BLaER1 (cell line): ENCODE data around the gene FOXN3.
A peak's percentile ranks its signal among the peaks of the same experiment; 100 is the strongest.

Experiments used
- H3K27ac ChIP-seq: shearing (Covaris generic); formaldehyde crosslinking; 2 replicates; pipeline ENCODE4 v1.8.1; 2022
- H3K27me3 ChIP-seq: shearing (Covaris generic); formaldehyde crosslinking; 2 replicates; pipeline ENCODE4 v1.8.1; 2022
- H3K36me3 ChIP-seq: shearing (Covaris generic); formaldehyde crosslinking; 2 replicates; pipeline ENCODE4 v1.8.1; 2022
- H3K4me1 ChIP-seq: shearing (Covaris generic); formaldehyde crosslinking; 2 replicates; pipeline ENCODE4 v1.8.1; 2022
- H3K4me2 ChIP-seq: shearing (Covaris generic); formaldehyde crosslinking; 2 replicates; pipeline ENCODE4 v1.8.1; 2022
- H3K4me3 ChIP-seq: shearing (Covaris generic); formaldehyde crosslinking; 2 replicates; pipeline ENCODE4 v1.8.1; 2022
- H3K9ac ChIP-seq: shearing (Covaris generic); formaldehyde crosslinking; 2 replicates; pipeline ENCODE4 v1.8.1; 2022
- H3K9me3 ChIP-seq: shearing (Covaris generic); formaldehyde crosslinking; 2 replicates; pipeline ENCODE4 v1.8.1; 2022
- H4K20me1 ChIP-seq: shearing (Covaris generic); formaldehyde crosslinking; 2 replicates; pipeline ENCODE4 v1.8.1; 2022
- Cebpa-rat ChIP-seq: shearing (Covaris generic); IDR thresholded peaks from 2 replicates; pipeline ENCODE4 v1.8.1; 2022

The FOXN3 gene

DNA sequence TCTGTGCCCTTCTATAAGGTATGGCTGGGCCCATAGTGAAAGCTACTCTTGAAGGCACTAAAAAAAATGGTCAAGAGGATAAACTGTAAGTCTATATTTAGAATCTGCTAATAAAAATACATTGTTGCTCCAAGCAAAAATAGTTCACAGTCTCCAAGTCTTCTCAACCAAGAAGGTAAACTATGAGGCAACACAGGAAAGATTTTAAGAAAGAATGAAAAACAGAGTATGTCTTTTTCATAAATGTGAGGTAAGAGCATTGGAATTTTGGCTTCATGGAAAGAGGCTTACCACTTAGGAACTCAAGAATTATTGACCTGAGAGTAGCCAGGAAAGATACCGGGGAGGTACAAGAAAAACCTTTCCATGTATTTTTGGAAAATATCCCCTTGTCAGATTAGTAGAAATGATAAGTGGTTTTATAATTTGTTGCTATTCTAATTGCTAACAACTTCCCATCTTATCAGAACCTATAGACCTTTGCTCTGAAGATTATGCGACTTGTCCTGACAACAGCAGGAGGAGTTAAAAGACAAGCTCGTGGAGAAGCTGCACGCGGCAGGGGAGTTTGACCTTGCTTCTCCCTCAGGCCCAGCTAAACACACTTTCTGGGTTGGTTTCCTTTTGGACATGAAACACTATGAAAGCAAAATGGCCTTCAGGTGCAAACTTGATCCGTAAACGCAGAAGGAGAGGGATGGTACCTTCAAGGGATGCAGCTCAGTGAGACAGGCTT is 238.1 kb downstream of the FOXN3 start:
- H3K4me2 ChIP-seq = peak overlapping the region; percentile 83
- H3K27ac ChIP-seq = peak overlapping the region; percentile 73; the same call in 1 of the 2 replicates
- peaks cover 57% of the 10 kb centered on the region for H3K36me3 ChIP-seq
- no peaks in the 10 kb centered on the region; the same call in 1 of the 2 replicates for H4K20me1 ChIP-seq
- peaks cover 46% of the 10 kb centered on the region for H3K4me1 ChIP-seq
- TF ChIP-seq Cebpa-rat = no peak
- H3K27me3 ChIP-seq = no peaks in the 10 kb centered on the region
- no peak overlapping the region for H3K4me3 ChIP-seq
- peaks cover 12% of the 10 kb centered on the region for H3K9me3 ChIP-seq
- no peak overlapping the region for H3K9ac ChIP-seq

DNA sequence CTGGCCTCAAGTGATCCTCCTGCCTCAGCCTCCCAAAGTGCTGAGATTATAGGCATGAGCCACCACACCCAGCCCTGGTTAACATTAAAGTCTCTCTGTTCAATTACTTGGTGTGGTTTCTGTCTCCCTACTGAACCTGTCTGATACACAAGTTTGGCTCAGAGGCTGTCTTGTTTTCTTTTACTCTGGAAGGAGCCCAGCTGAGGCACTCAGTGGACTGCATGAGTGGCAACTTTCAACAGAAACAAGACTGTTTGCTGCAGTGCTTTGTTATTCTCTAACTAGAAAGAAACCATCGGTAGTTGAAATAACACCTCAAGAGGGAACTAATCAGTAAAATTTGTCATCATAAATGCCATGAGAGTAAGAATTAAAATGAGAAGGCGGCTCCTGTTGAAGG is 238.7 kb downstream of the FOXN3 start:
- H3K27ac ChIP-seq = no peak overlapping the region
- H3K27me3 ChIP-seq = no peaks in the 10 kb centered on the region
- H3K4me3 ChIP-seq = no peak overlapping the region
- no peak overlapping the region for H3K9ac ChIP-seq
- H3K36me3 ChIP-seq = peaks cover 57% of the 10 kb centered on the region
- no peaks in the 10 kb centered on the region; the same call in 1 of the 2 replicates for H4K20me1 ChIP-seq
- peaks cover 45% of the 10 kb centered on the region for H3K4me1 ChIP-seq
- peaks cover 16% of the 10 kb centered on the region for H3K9me3 ChIP-seq
- TF ChIP-seq Cebpa-rat = no peak
- H3K4me2 ChIP-seq = peak overlapping the region; percentile 83; the same call in 1 of the 2 replicates

DNA sequence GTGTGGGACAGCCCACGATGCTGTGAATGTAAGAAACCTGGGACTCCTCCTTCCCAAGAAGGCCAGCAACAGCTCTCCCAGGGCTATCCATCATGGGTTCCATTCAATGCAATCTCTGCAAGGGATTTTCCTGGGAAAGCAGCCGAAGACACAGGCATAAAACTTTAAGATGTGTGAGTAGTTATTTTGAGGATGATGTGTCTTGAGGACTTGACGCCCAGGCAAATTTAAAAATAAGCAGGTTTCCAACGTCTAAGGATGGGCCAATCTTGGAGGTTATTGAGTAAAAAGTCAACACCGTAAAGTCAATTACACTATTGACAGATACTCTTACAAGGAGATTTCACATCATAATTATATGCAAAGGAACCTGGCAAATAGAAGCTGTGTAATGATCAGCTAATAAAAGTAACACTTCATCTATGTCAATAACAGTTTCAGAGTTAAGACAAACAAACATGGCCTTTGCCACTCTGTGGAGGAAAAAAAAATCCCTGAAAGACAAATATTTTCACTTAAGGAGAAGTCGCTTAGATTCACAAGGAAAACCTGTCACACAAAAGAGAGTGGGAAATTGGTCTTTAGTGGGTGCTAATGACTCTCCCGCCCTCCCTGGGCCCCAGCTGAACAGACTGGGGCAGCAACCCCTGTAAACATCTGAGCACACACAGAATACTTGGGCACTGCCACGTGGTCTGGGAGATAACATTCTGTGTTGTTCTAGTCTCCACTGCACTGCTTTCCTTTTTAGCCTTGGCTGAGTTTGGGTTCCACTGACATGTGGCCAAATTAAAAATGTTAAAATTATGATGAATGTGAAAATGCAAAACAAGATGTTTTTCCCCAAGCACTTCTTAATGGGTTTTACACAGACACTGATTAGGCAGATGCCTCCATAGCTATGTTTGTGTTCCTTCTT is 240.9 kb downstream of the FOXN3 start:
- H3K4me3 ChIP-seq = no peak overlapping the region
- H3K36me3 ChIP-seq = peaks cover 69% of the 10 kb centered on the region
- H3K4me1 ChIP-seq = peaks cover 37% of the 10 kb centered on the region
- H3K9ac ChIP-seq = no peak overlapping the region
- H3K4me2 ChIP-seq = no peak overlapping the region
- no peak for TF ChIP-seq Cebpa-rat
- H4K20me1 ChIP-seq = no peaks in the 10 kb centered on the region; the same call in 1 of the 2 replicates
- H3K27me3 ChIP-seq = no peaks in the 10 kb centered on the region
- H3K27ac ChIP-seq = no peak overlapping the region
- peaks cover 31% of the 10 kb centered on the region for H3K9me3 ChIP-seq

DNA sequence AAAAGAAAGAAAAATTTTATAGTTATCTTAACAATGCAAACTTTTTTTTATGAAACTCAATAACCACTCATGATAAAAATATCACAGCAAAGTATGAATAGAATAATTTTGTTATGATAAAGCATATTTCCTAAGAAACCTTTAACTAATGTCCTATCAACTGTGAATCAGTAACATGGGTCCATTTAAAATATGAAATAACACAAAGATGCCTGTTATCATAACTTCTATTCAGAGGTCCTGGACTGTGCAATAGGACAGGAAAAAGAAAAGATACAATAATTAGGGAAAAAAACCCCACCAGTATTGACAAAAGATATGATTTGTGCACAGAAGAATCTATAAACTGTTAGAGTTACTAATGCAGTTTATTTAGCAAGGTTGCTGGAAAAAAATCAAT is 245.4 kb downstream of the FOXN3 start:
- Histone ChIP-seq H4K20me1 (no peaks in the 10 kb centered on the region), H3K9me3 (peaks cover 42% of the 10 kb centered on the region), H3K4me1 (peaks cover 11% of the 10 kb centered on the region; the same call in 1 of the 2 replicates), H3K4me2 (no peak overlapping the region), H3K27me3 (no peaks in the 10 kb centered on the region), H3K4me3 (no peak overlapping the region), H3K36me3 (peaks cover 67% of the 10 kb centered on the region), H3K27ac (no peak overlapping the region), H3K9ac (no peak overlapping the region)
- no peak for TF ChIP-seq Cebpa-rat

DNA sequence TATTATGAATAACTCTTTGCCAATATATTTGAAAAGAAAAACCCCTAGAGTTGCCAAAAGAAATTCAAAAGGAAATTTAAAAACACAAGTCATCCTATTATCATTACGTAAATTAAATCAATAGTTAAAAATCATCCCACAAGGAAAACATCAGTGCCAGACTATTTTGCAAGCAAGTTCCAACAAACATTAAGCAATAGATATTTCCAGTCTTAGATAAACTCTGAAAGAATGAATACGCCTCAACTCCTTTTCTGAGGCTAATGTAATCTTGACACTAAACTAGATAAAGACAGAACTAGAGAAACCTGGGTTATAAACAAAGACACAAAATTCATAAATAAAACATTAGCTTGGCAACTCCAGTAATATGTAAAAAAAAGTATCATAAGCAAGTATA is 245.9 kb downstream of the FOXN3 start:
- Histone ChIP-seq H3K4me3 (no peak overlapping the region), H3K4me1 (peaks cover 15% of the 10 kb centered on the region), H4K20me1 (no peaks in the 10 kb centered on the region), H3K27me3 (no peaks in the 10 kb centered on the region), H3K27ac (no peak overlapping the region), H3K9ac (no peak overlapping the region), H3K4me2 (no peak overlapping the region), H3K36me3 (peaks cover 62% of the 10 kb centered on the region), H3K9me3 (peaks cover 42% of the 10 kb centered on the region)
- no peak for TF ChIP-seq Cebpa-rat

DNA sequence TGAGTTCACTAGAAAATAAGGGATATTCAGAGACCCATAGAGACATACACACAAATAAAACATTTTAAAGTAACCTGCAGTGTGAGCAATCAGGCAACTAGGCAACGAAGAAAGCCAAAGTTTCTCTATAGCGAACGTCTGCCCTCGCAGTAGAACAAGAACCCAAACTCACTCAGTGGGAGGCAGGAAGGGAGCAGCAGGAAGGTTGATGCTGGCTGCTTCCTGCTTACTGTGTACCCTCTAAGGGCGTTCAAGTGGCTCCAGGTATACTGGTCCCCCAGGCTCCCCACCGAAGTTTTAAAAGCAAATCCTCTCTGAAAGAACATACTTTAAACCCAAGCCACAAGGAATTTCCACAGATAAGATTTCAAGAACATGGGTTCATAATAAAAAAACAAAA is 249.3 kb downstream of the FOXN3 start:
- Histone ChIP-seq H3K27me3 (no peaks in the 10 kb centered on the region), H3K36me3 (peaks cover 47% of the 10 kb centered on the region), H3K9me3 (peaks cover 21% of the 10 kb centered on the region), H3K4me1 (peaks cover 37% of the 10 kb centered on the region), H3K4me2 (no peak overlapping the region), H3K27ac (no peak overlapping the region), H4K20me1 (no peaks in the 10 kb centered on the region), H3K4me3 (no peak overlapping the region), H3K9ac (no peak overlapping the region)
- no peak for TF ChIP-seq Cebpa-rat

DNA sequence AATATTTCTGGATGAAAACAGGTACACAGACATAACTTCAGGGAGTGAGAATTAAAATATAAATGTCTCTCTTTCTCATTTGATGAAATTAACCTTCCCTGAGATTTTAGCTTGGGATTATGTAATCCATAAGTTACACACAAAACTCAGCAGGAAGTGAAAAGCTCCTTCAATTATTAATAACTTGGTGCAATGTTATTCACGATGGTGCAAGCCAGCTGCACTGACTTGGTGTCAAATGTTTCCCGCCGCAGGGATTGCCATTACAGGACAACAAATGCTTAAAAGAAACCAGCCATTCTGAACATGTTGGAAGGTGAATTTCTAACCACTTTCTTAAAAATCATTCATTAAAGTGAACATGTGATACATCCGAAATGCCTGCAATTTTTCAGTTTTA is 250.4 kb downstream of the FOXN3 start:
- Histone ChIP-seq H3K4me2 (peak overlapping the region; percentile 71; the same call in 1 of the 2 replicates), H3K36me3 (peaks cover 51% of the 10 kb centered on the region), H3K27me3 (no peaks in the 10 kb centered on the region), H3K9me3 (peaks cover 11% of the 10 kb centered on the region), H3K4me1 (peaks cover 37% of the 10 kb centered on the region), H3K9ac (no peak overlapping the region), H3K4me3 (no peak overlapping the region), H4K20me1 (no peaks in the 10 kb centered on the region), H3K27ac (no peak overlapping the region)
- TF ChIP-seq Cebpa-rat = no peak

DNA sequence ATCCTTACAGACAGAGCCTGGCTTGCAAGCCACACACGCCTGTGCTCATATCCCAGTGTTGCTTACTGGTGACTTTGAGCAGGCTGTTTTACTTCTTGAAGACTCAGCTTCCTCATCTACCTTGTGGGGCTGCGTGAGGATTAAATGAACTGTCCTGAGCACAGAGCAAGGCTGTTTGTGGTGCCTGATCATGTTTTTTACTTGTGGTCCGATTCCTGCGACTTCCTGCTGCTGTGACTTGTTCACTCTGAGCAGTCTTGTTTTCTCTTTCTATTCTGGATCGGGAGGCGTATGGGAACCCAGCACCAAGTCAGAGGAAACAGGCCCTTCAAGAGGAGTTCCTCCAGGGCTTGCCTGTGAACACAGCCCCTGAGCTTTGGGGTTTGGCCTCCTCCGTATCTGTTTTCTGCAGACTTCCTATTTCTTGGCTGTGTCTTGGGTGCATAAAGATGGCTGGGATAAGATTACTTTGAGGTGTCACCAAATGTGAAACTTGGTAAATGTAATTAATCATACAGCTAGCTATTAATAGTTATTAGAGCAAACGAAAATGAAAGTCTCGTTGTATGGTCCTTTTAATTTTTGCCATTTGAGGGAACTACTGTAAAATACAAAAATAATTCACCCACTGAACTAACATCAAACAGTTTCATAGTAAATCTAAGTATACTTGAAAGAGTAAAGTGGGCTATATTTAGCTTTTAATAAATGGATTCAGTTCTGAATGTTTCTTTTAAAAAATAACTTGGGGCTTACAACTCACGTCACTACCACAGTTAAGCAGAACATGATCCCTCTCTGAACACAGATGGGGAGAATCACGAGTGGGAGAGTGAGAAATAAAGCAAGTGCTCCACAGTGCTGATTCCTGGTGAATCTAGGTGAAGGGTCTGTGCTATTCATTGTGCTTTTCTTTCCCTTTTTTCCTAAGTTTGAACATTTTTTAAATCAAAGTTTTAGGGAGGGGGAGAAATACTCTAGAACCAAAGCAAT is 251.5 kb downstream of the FOXN3 start:
- H3K4me1 ChIP-seq = peaks cover 37% of the 10 kb centered on the region
- H3K4me2 ChIP-seq = peak overlapping the region; percentile 71
- peak overlapping the region; percentile 47; the same call in 1 of the 2 replicates for H3K9ac ChIP-seq
- peaks cover 58% of the 10 kb centered on the region for H3K36me3 ChIP-seq
- H3K27me3 ChIP-seq = no peaks in the 10 kb centered on the region
- H4K20me1 ChIP-seq = no peaks in the 10 kb centered on the region
- H3K9me3 ChIP-seq = peaks cover 11% of the 10 kb centered on the region
- no peak for TF ChIP-seq Cebpa-rat
- peak overlapping the region; percentile 66 for H3K27ac ChIP-seq
- peak overlapping the region; percentile 20; the same call in 1 of the 2 replicates for H3K4me3 ChIP-seq
